ENCODE results near the gene HAO2.

The HAO2 gene

GRCh38 chr1:119420638-119421037 is 52.1 kb downstream of the HAO2 start:
- TF ChIP-seq CTCF (IDR thresholded peaks at IDR 0.05; ENCODE audit: insufficient read depth, low read depth, low read length, missing control alignments) = no peak
- DNase-seq (ENCODE audit: low read depth) = no peak
- no peak overlapping the region for H3K4me3 ChIP-seq (ENCODE audit: low read length)

GRCh38 chr1:119422631-119423030 is 54.0 kb downstream of the HAO2 start:
- no peak for TF ChIP-seq CTCF (IDR thresholded peaks at IDR 0.05; ENCODE audit: insufficient read depth, low read depth, low read length, missing control alignments)
- DNase-seq (ENCODE audit: low read depth) = no peak
- H3K4me3 ChIP-seq (ENCODE audit: low read length) = no peak overlapping the region

GRCh38 chr1:119428991-119429390 is 60.4 kb downstream of the HAO2 start:
- no peak for TF ChIP-seq CTCF (IDR thresholded peaks at IDR 0.05; ENCODE audit: insufficient read depth, low read depth, low read length, missing control alignments)

GRCh38 chr1:119429687-119430086 is 61.1 kb downstream of the HAO2 start:
- no peak for DNase-seq (ENCODE audit: low read depth)
- H3K4me3 ChIP-seq (ENCODE audit: low read length) = no peak overlapping the region
- no peak for TF ChIP-seq CTCF (IDR thresholded peaks at IDR 0.05; ENCODE audit: insufficient read depth, low read depth, low read length, missing control alignments)

More at GRCh38 chr1:119428991-119429390, 60.4 kb downstream of the HAO2 start:
- DNase-seq (ENCODE audit: low read depth) = peak; percentile 21
- no peak overlapping the region for H3K4me3 ChIP-seq (ENCODE audit: low read length)

- H3K4me3 ChIP-seq (ENCODE audit: low read length) = no peak overlapping the region
- no peak for DNase-seq (ENCODE audit: low read depth)
- no peak for TF ChIP-seq CTCF (IDR thresholded peaks at IDR 0.05; ENCODE audit: insufficient read depth, low read depth, low read length, missing control alignments)
Measured at GRCh38 chr1:119430486-119430885, 61.9 kb downstream of the HAO2 start.

- peak; percentile 33 for DNase-seq (ENCODE audit: low read depth)
- no peak overlapping the region for H3K4me3 ChIP-seq (ENCODE audit: low read length)
- no peak for TF ChIP-seq CTCF (IDR thresholded peaks at IDR 0.05; ENCODE audit: insufficient read depth, low read depth, low read length, missing control alignments)
Measured at GRCh38 chr1:119431836-119432235, 63.3 kb downstream of the HAO2 start.

- H3K4me3 ChIP-seq (ENCODE audit: low read length) = no peak overlapping the region
- peak; percentile 83 for DNase-seq (ENCODE audit: low read depth)
Measured at GRCh38 chr1:119435052-119435451, 66.5 kb downstream of the HAO2 start.

More at GRCh38 chr1:119435052-119435451, 66.5 kb downstream of the HAO2 start:
- no peak for TF ChIP-seq CTCF (IDR thresholded peaks at IDR 0.05; ENCODE audit: insufficient read depth, low read depth, low read length, missing control alignments)

Measured in epithelial cell of esophagus (primary cell).